ENCODE results near the gene ALS2CL.
A peak's percentile ranks its signal among the peaks of the same experiment; 100 is the strongest.

The ALS2CL gene

GRCh38 chr3:46671541-46672348 lies 21.7 kb downstream of the ALS2CL start:
- H3K9me3 ChIP-seq (replicated peaks in 1 of 2; ENCODE audit: control insufficient read depth in 2 of 2, insufficient read depth in 1 of 2, low read depth in 1 of 2, low read length in 2 of 2): no peaks in the 10 kb centered on the region
- peak overlapping the region; percentile 16 for H3K23ac ChIP-seq (ENCODE audit: low read depth, low read length, poor library complexity)
- H3K79me1 ChIP-seq (ENCODE audit: low read depth, low read length): peaks cover 2% of the 10 kb centered on the region
- no peak overlapping the region for H2BK15ac ChIP-seq (ENCODE audit: low read length)
- peaks cover 0 to 8% of the 10 kb centered on the region in 2 donors for H3K4me1 ChIP-seq (ENCODE audit: control insufficient read depth in 2 of 2, insufficient read depth in 1 of 2, low read depth in 1 of 2, low read length in 2 of 2)
- H2AK5ac ChIP-seq (ENCODE audit: low read depth, low read length): peak overlapping the region; percentile 61
- H3K4ac ChIP-seq (ENCODE audit: low read length): peak overlapping the region; percentile 32
- H3K18ac ChIP-seq (ENCODE audit: low read length): peak overlapping the region; percentile 1
- H2AFZ ChIP-seq (ENCODE audit: low read length): no peak overlapping the region
- DNase-seq (ENCODE audit: low spot score): no peak
- H3K9ac ChIP-seq (ENCODE audit: low read depth, low read length, poor library complexity): no peak overlapping the region
- no CpG with 5 or more reads among the region's 25 CpGs for WGBS, 2 donors (ENCODE audit: extremely low coverage in 2 of 2, insufficient read length in 2 of 2, insufficient replicate concordance in 1 of 2)
- H3K4me3 ChIP-seq (ENCODE audit: low read length in 2 of 2): no peak overlapping the region
- H4K8ac ChIP-seq (ENCODE audit: low read depth, low read length): no peak overlapping the region
- H4K91ac ChIP-seq (ENCODE audit: low read depth, low read length, poor library complexity): no peak overlapping the region
- no peaks in the 10 kb centered on the region for H3K27me3 ChIP-seq (ENCODE audit: control insufficient read depth in 3 of 3, insufficient read depth in 3 of 3, low read depth in 1 of 3, low read length in 3 of 3)
- H3K4me2 ChIP-seq (ENCODE audit: insufficient read depth, low read length, poor library complexity, severe bottlenecking): no peak overlapping the region
- no peak overlapping the region for H2BK5ac ChIP-seq (ENCODE audit: low read length)
- H2BK12ac ChIP-seq (ENCODE audit: low read length): no peak overlapping the region
- peak overlapping the region; percentile 25 for H3K14ac ChIP-seq (ENCODE audit: low read length)
- no peak overlapping the region for H3K27ac ChIP-seq (replicated peaks; ENCODE audit: low read length)
- H3K36me3 ChIP-seq (replicated peaks in 1 of 2; ENCODE audit: control insufficient read depth in 2 of 2, insufficient read depth in 2 of 2, low read length in 2 of 2): no peaks in the 10 kb centered on the region
- H2BK120ac ChIP-seq (ENCODE audit: low read depth, low read length): no peak overlapping the region

- H3K79me1 ChIP-seq (ENCODE audit: low read depth, low read length): no peaks in the 10 kb centered on the region
- H2BK15ac ChIP-seq (ENCODE audit: low read length): no peak overlapping the region
- no peak for DNase-seq (ENCODE audit: low spot score)
- no peaks in the 10 kb centered on the region for H3K9me3 ChIP-seq (replicated peaks in 1 of 2; ENCODE audit: control insufficient read depth in 2 of 2, insufficient read depth in 1 of 2, low read depth in 1 of 2, low read length in 2 of 2)
- H3K23ac ChIP-seq (ENCODE audit: low read depth, low read length, poor library complexity): no peak overlapping the region
- peaks cover 0 to 8% of the 10 kb centered on the region in 2 donors for H3K4me1 ChIP-seq (ENCODE audit: control insufficient read depth in 2 of 2, insufficient read depth in 1 of 2, low read depth in 1 of 2, low read length in 2 of 2)
- peak overlapping the region; percentile 42 for H3K18ac ChIP-seq (ENCODE audit: low read length)
- no peak overlapping the region for H2BK120ac ChIP-seq (ENCODE audit: low read depth, low read length)
- no peak overlapping the region for H3K9ac ChIP-seq (ENCODE audit: low read depth, low read length, poor library complexity)
- H2BK12ac ChIP-seq (ENCODE audit: low read length): peak overlapping the region; percentile 82
- H2AFZ ChIP-seq (ENCODE audit: low read length): no peak overlapping the region
- H3K14ac ChIP-seq (ENCODE audit: low read length): no peak overlapping the region
- H3K27ac ChIP-seq (replicated peaks; ENCODE audit: low read length): no peak overlapping the region
- no peaks in the 10 kb centered on the region for H3K27me3 ChIP-seq (ENCODE audit: control insufficient read depth in 3 of 3, insufficient read depth in 3 of 3, low read depth in 1 of 3, low read length in 3 of 3)
- H2BK5ac ChIP-seq (ENCODE audit: low read length): no peak overlapping the region
- peak overlapping the region; percentile 61 for H2AK5ac ChIP-seq (ENCODE audit: low read depth, low read length)
- H4K8ac ChIP-seq (ENCODE audit: low read depth, low read length): no peak overlapping the region
- H3K4ac ChIP-seq (ENCODE audit: low read length): no peak overlapping the region
- no CpG with 5 or more reads among the region's 4 CpGs for WGBS, 2 donors (ENCODE audit: extremely low coverage in 2 of 2, insufficient read length in 2 of 2, insufficient replicate concordance in 1 of 2)
- no peak overlapping the region for H4K91ac ChIP-seq (ENCODE audit: low read depth, low read length, poor library complexity)
- no peak overlapping the region for H3K4me2 ChIP-seq (ENCODE audit: insufficient read depth, low read length, poor library complexity, severe bottlenecking)
- H3K36me3 ChIP-seq (replicated peaks in 1 of 2; ENCODE audit: control insufficient read depth in 2 of 2, insufficient read depth in 2 of 2, low read length in 2 of 2): no peaks in the 10 kb centered on the region
- no peak overlapping the region for H3K4me3 ChIP-seq (ENCODE audit: low read length in 2 of 2)
Measured at GRCh38 chr3:46670891-46671427, 22.5 kb downstream of the ALS2CL start.

- no peak overlapping the region for H3K4me2 ChIP-seq (ENCODE audit: insufficient read depth, low read length, poor library complexity, severe bottlenecking)
- peak overlapping the region; percentile 82 for H2BK12ac ChIP-seq (ENCODE audit: low read length)
- H2AFZ ChIP-seq (ENCODE audit: low read length): no peak overlapping the region
- H4K91ac ChIP-seq (ENCODE audit: low read depth, low read length, poor library complexity): no peak overlapping the region
- no peak overlapping the region for H4K8ac ChIP-seq (ENCODE audit: low read depth, low read length)
- H2BK5ac ChIP-seq (ENCODE audit: low read length): no peak overlapping the region
- no peaks in the 10 kb centered on the region for H3K36me3 ChIP-seq (replicated peaks in 1 of 2; ENCODE audit: control insufficient read depth in 2 of 2, insufficient read depth in 2 of 2, low read length in 2 of 2)
- H2AK5ac ChIP-seq (ENCODE audit: low read depth, low read length): peak overlapping the region; percentile 53
- H3K9ac ChIP-seq (ENCODE audit: low read depth, low read length, poor library complexity): no peak overlapping the region
- H3K14ac ChIP-seq (ENCODE audit: low read length): no peak overlapping the region
- WGBS, 2 donors (ENCODE audit: extremely low coverage in 2 of 2, insufficient read length in 2 of 2, insufficient replicate concordance in 1 of 2): no CpG with 5 or more reads among the region's 17 CpGs
- H3K23ac ChIP-seq (ENCODE audit: low read depth, low read length, poor library complexity): no peak overlapping the region
- peaks cover 0 to 8% of the 10 kb centered on the region in 2 donors for H3K4me1 ChIP-seq (ENCODE audit: control insufficient read depth in 2 of 2, insufficient read depth in 1 of 2, low read depth in 1 of 2, low read length in 2 of 2)
- no peak overlapping the region for H3K4me3 ChIP-seq (ENCODE audit: low read length in 2 of 2)
- H3K27ac ChIP-seq (replicated peaks; ENCODE audit: low read length): no peak overlapping the region
- no peak overlapping the region for H3K4ac ChIP-seq (ENCODE audit: low read length)
- no peaks in the 10 kb centered on the region for H3K27me3 ChIP-seq (ENCODE audit: control insufficient read depth in 3 of 3, insufficient read depth in 3 of 3, low read depth in 1 of 3, low read length in 3 of 3)
- peak overlapping the region; percentile 42 for H3K18ac ChIP-seq (ENCODE audit: low read length)
- H2BK120ac ChIP-seq (ENCODE audit: low read depth, low read length): no peak overlapping the region
- H2BK15ac ChIP-seq (ENCODE audit: low read length): no peak overlapping the region
- H3K9me3 ChIP-seq (replicated peaks in 1 of 2; ENCODE audit: control insufficient read depth in 2 of 2, insufficient read depth in 1 of 2, low read depth in 1 of 2, low read length in 2 of 2): no peaks in the 10 kb centered on the region
- no peak for DNase-seq (ENCODE audit: low spot score)
- H3K79me1 ChIP-seq (ENCODE audit: low read depth, low read length): no peaks in the 10 kb centered on the region
Measured at GRCh38 chr3:46670000-46670890, 23.2 kb downstream of the ALS2CL start.
